ENCODE results near the gene ERAP2.

DNA sequence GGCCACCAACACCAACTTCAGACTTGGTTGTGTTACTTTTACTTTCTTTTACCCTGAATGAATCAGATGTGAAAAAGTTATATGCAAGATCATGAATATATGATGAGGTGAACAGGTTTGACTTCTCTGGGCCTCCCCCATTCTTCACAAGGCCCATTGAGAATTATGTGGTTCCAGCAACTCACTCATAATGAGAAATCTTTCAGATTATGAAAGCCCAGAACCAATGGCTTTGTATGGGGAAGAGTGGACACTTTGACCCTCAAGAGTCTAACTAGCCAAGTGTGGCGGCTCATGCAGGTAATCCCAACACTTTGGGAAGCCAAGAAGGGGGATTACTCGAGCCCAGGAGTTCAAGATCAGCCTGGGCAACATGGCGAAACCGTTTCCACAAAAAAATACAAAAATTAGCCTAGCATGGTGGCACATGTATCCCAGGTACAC, 43.5 kb downstream of the ERAP2 start:
- TF ChIP-seq POLR2AphosphoS5 (IDR thresholded peaks at IDR 0.05; ENCODE audit: low read depth, low read length) (no peak), SIN3A (IDR thresholded peaks at IDR 0.05; ENCODE audit: borderline replicate concordance, insufficient read depth, low read depth, low read length) (no peak), TCF7L2 (IDR thresholded peaks at IDR 0.05; ENCODE audit: low read depth, low read length) (no peak)
- TF ChIP-seq, protein P1, sequence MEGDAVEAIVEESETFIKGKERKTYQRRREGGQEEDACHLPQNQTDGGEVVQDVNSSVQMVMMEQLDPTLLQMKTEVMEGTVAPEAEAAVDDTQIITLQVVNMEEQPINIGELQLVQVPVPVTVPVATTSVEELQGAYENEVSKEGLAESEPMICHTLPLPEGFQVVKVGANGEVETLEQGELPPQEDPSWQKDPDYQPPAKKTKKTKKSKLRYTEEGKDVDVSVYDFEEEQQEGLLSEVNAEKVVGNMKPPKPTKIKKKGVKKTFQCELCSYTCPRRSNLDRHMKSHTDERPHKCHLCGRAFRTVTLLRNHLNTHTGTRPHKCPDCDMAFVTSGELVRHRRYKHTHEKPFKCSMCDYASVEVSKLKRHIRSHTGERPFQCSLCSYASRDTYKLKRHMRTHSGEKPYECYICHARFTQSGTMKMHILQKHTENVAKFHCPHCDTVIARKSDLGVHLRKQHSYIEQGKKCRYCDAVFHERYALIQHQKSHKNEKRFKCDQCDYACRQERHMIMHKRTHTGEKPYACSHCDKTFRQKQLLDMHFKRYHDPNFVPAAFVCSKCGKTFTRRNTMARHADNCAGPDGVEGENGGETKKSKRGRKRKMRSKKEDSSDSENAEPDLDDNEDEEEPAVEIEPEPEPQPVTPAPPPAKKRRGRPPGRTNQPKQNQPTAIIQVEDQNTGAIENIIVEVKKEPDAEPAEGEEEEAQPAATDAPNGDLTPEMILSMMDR (IDR thresholded peaks at IDR 0.05): no peak
- TF ChIP-seq, protein P2, sequence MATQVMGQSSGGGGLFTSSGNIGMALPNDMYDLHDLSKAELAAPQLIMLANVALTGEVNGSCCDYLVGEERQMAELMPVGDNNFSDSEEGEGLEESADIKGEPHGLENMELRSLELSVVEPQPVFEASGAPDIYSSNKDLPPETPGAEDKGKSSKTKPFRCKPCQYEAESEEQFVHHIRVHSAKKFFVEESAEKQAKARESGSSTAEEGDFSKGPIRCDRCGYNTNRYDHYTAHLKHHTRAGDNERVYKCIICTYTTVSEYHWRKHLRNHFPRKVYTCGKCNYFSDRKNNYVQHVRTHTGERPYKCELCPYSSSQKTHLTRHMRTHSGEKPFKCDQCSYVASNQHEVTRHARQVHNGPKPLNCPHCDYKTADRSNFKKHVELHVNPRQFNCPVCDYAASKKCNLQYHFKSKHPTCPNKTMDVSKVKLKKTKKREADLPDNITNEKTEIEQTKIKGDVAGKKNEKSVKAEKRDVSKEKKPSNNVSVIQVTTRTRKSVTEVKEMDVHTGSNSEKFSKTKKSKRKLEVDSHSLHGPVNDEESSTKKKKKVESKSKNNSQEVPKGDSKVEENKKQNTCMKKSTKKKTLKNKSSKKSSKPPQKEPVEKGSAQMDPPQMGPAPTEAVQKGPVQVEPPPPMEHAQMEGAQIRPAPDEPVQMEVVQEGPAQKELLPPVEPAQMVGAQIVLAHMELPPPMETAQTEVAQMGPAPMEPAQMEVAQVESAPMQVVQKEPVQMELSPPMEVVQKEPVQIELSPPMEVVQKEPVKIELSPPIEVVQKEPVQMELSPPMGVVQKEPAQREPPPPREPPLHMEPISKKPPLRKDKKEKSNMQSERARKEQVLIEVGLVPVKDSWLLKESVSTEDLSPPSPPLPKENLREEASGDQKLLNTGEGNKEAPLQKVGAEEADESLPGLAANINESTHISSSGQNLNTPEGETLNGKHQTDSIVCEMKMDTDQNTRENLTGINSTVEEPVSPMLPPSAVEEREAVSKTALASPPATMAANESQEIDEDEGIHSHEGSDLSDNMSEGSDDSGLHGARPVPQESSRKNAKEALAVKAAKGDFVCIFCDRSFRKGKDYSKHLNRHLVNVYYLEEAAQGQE (IDR thresholded peaks at IDR 0.05; ENCODE audit: insufficient read depth in 1 of 2, low read depth in 2 of 2, low read length in 1 of 2): no peak
